GM12864 (cell line): ENCODE results near the gene ULK1.
"Not testable (repeated sequence)": the region's sequence is repeated elsewhere in the genome, so short reads cannot be mapped to it uniquely, and the experiment has no call there.

Experiments used
- DNase-seq: peaks from one replicate; pipeline ENCODE4 v3.0.0-alpha.2; 2011; ENCODE audit warnings: low read depth
- H3K4me3 ChIP-seq: 2 replicates; pipeline ENCODE4 v1.5.1; 2011; ENCODE audit warnings: mild to moderate bottlenecking, low read depth, low read length, control low read depth
- CTCF ChIP-seq: IDR thresholded peaks from 2 replicates; pipeline ENCODE4 v1.5.1; 2011; ENCODE audit warnings: low read depth, mild to moderate bottlenecking, moderate library complexity, low read length, control low read depth, inconsistent platforms; ENCODE audit errors: missing control alignments

ULK1 gene

GRCh38 chr12:131869871-131870418 is 24.5 kb upstream of the ULK1 start:
- DNase-seq: no peak
- no peak overlapping the region for H3K4me3 ChIP-seq
- no peak for TF ChIP-seq CTCF

GRCh38 chr12:131871677-131872076 is 22.7 kb upstream of the ULK1 start:
- TF ChIP-seq CTCF: no peak
- no peak for DNase-seq

GRCh38 chr12:131872154-131873051 is 22.0 kb upstream of the ULK1 start:
- TF ChIP-seq CTCF: no peak
- no peak for DNase-seq
- no peak overlapping the region for H3K4me3 ChIP-seq

More at GRCh38 chr12:131871677-131872076, 22.7 kb upstream of the ULK1 start:
- H3K4me3 ChIP-seq: no peak overlapping the region

- DNase-seq: no peak
- no peak for TF ChIP-seq CTCF
- no peak overlapping the region for H3K4me3 ChIP-seq
Observed at GRCh38 chr12:131873293-131873692, 21.1 kb upstream of the ULK1 start.

- not testable (repeated sequence) for H3K4me3 ChIP-seq
Observed at GRCh38 chr12:131874972-131875371, 19.4 kb upstream of the ULK1 start.

GRCh38 chr12:131877216-131877615 is 17.2 kb upstream of the ULK1 start:
- not testable (repeated sequence) for H3K4me3 ChIP-seq, DNase-seq

More at GRCh38 chr12:131874972-131875371, 19.4 kb upstream of the ULK1 start:
- DNase-seq: not testable (repeated sequence)

GRCh38 chr12:131878436-131878835 is 16.0 kb upstream of the ULK1 start:
- not testable (repeated sequence) for H3K4me3 ChIP-seq, DNase-seq

GRCh38 chr12:131882804-131883520 is 11.5 kb upstream of the ULK1 start:
- no peak for DNase-seq
- no peak for TF ChIP-seq CTCF
- no peak overlapping the region for H3K4me3 ChIP-seq
